ENCODE results near the gene SIAH1.

- TF ChIP-seq POLR2AphosphoS5 (IDR thresholded peaks at IDR 0.05) (no peak), CTCF (IDR thresholded peaks at IDR 0.05) (no peak)
These were observed 28.4 kb downstream of the SIAH1 start for GRCh38 chr16:48356633-48357376.
